Endothelial cell of umbilical vein (primary cell): ENCODE results near the gene SCRN1.

Source experiments
- CTCF ChIP-seq, 2 donors: IDR thresholded peaks; 1 replicate in 1 of 2; 2 replicates in 1 of 2; pipeline ENCODE4 v1.5.1; 2011; ENCODE audit warnings: low read length in 2 of 2, mild to moderate bottlenecking in 2 of 2, moderate library complexity in 2 of 2, control low read depth in 1 of 2, inconsistent platforms in 1 of 2, low read depth in 1 of 2; ENCODE audit not compliant: insufficient read depth in 1 of 2; ENCODE audit errors: extremely low read depth in 1 of 2
- FOS ChIP-seq: IDR thresholded peaks from 2 replicates; pipeline ENCODE4 v1.6.1; 2011; ENCODE audit warnings: mild to moderate bottlenecking, low read length, moderate library complexity, borderline replicate concordance; ENCODE audit not compliant: insufficient read depth
- GATA2 ChIP-seq: IDR thresholded peaks from 2 replicates; pipeline ENCODE4 v1.7.0; 2011; ENCODE audit warnings: low read depth, mild to moderate bottlenecking, moderate library complexity, mixed read lengths, low read length; ENCODE audit not compliant: insufficient read length, insufficient read depth
- JUN ChIP-seq: IDR thresholded peaks from 2 replicates; pipeline ENCODE4 v1.6.1; 2011; ENCODE audit warnings: borderline replicate concordance, low read depth; ENCODE audit not compliant: insufficient read length, insufficient read depth
- MYC ChIP-seq: IDR thresholded peaks from one replicate; pipeline ENCODE4 v1.6.1; 2011; ENCODE audit warnings: mild to moderate bottlenecking, low read depth, low read length
- POLR2A ChIP-seq: IDR thresholded peaks from 2 replicates; pipeline ENCODE4 v1.6.1; 2012; ENCODE audit warnings: low read depth, mild to moderate bottlenecking, control low read depth, low read length

GRCh38 chr7:29969738-29970137, 19.9 kb downstream of the SCRN1 start:
- TF ChIP-seq CTCF (IDR thresholded peaks at IDR 0.05; ENCODE audit: extremely low read depth in 1 of 2, insufficient read depth in 1 of 2, low read depth in 1 of 2, low read length in 2 of 2) (no peak), MYC (no peak), POLR2A (no peak), JUN (no peak), FOS (no peak), GATA2 (no peak)
